NCI-H2081 (cell line): ENCODE measurements around the gene PIK3CB.

Source experiments
- DNase-seq, 2 experiments: peaks; one replicate each; lab custom pipeline; 2025; lab: John Stamatoyannopoulos, UW

Gene PIK3CB

GRCh38 chr3:138834596-138835396, at the start of gene PIK3CB:
Gene PIK3CB, minus strand, starts transcription at chr3:138834928. Its CDS starts 75,585 bp downstream, at chr3:138759343.
- peak; percentile 94 to 96 for DNase-seq

GRCh38 chr3:138881233-138881632, 46.5 kb upstream of the PIK3CB start:
- no peak for DNase-seq

DNA sequence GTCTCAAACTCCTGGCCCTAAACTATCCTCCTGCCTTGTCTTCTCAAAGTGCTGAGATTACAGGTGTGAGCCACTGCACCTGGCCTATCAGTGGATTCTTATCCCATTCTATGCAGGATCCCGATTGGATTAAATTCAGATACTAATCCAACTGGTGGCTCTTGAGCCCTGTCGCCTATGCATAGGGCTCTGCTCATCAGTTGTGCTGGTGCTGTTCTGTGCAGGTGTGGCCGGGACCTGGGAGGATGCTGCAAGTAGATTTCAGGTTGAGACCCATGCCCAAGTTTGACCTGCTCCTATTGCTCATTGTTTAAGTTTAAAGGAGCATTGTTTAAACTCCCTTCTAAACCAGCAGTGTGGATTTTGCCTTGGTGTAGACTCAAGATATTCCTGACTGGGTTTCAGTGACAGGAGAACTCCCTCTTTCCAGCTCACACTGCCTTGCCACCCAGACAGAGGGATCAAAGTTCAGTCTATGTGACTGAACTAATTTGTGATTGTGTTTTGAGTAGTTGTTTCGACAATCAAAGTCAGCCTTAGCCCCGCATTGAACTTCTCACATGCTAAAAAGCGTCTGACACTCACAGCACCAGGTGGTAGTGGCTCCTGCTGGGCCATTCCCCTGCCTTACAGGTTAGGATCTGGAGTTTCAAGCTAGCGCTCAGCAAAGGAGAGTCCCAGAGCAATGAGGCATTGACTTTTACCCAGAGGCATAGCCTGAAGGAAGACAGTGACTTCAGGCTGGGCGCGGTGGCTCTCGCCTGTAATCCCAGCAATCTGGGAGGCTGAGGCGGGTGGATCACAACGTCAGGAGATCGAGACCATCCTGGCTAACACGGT, 45.0 kb upstream of the PIK3CB start:
- DNase-seq: no peak

DNA sequence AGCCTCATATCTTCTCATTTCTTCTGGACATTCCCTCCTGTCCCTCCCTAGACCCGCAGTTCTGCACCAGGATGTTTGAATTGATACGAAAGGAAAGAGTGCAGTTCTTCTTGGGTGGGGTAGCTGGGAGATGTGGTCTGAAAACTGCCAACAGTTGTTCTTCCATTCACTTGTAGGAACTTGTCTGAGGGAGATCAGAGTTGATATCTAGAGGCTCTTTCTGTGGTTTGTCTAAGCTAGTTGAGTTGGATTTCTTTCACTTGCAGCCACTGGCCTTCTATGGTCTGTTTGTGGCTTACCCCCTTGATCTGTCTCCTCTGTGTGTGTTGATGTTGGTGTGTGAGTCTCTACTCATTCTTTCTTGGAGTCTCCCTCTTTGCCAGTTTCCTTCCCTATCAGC, 42.5 kb upstream of the PIK3CB start:
- no peak for DNase-seq

GRCh38 chr3:138875754-138876664, 41.3 kb upstream of the PIK3CB start:
- DNase-seq: no peak

DNA sequence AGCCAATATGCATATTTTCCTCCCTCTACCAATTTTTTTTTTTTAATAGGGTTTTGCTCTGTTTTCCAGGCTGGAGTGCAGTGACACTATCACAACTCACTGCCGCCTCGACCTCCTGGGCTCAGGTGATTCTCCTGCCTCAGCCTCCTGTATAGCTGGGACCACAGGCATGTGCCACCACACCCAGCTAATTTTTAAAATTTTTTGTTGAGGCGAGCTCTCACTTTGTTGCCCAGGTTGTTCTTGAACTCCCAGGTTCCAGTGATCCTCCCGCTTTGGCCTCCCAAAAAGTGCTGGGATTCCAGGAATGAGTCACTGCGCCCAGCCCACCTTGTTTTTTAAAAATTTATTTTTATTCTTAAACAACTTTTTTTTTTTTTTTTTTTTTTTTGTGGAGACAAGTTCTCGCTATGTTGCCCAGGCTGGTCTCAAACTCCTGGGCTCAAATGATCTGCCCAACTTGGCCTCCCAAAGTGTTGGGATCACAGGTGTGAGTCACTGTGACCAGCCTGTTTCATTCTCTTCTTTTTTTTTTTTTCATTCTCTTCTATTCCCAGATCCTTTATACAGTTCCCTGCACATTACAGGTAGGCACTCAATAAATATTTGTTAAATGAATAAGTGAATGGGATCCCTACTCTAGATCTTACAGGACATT, 40.5 kb upstream of the PIK3CB start:
- DNase-seq: no peak

GRCh38 chr3:138873471-138874278, 38.9 kb upstream of the PIK3CB start:
- no peak for DNase-seq

DNA sequence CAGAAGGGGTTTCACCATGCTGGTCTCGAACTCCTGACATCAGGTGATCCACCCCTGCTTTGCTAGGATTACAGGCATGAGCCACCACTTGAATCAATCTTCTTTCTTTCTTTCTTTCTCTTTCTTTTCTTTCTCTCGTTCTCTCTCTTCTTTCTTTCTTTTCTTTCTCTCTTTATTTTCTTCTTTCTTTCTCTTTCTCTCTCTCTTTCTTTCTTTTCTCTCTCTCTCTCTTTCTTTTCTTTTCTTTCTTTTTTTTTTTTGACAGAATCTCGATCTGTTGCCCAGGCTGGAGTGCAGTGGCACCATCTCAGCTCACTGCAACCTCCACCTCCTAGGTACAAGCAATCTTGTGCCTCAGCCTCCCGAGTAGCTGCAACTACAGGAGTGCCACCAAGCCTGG, 37.9 kb upstream of the PIK3CB start:
- no peak for DNase-seq

GRCh38 chr3:138867996-138868395, 33.3 kb upstream of the PIK3CB start:
- no peak for DNase-seq

- no peak for DNase-seq
These were observed 29.0 kb upstream of the PIK3CB start for GRCh38 chr3:138863776-138864113.

DNA sequence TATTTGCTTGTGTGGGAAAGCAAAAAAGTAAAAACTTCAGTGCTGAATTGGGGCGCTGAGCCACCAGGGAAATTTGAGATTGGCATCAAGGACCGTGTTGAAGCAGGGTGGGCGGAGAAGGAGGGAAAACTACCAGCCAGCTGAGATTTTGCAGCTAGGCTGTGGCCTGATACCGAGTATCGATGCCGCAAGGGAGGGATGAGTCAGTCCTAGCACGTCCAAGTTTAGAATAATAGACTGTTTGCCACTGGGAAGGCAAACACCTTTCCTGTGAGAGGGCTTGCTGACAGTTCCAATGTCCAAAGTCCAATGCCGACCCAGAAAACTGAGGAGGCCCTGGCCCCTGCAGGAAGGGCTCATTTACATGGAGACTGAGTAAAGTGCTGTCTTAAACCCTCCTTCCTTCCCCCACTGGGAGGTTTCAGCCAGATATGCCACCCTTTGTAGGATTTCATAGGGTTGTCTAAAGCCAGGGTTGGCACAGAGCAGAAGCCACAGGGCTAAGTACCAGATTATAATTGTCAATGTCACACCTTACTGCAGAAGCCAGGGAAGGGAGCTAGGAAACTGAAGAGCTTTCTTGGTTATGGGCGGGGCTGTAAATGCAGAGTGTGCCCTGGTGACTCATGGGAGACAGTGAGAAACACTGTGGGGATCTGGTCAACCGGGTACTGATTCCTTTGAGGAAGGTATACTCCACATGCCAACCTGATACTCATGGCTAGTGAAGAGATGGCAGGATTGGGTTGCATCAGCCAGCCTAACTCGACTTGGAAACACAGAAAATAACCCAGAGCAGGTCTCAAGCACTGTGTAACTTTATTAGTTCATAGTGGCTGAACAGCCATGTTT, 28.4 kb upstream of the PIK3CB start:
- peak; percentile 16 to 17 for DNase-seq

GRCh38 chr3:138862531-138862923, 27.8 kb upstream of the PIK3CB start:
- DNase-seq: no peak

DNA sequence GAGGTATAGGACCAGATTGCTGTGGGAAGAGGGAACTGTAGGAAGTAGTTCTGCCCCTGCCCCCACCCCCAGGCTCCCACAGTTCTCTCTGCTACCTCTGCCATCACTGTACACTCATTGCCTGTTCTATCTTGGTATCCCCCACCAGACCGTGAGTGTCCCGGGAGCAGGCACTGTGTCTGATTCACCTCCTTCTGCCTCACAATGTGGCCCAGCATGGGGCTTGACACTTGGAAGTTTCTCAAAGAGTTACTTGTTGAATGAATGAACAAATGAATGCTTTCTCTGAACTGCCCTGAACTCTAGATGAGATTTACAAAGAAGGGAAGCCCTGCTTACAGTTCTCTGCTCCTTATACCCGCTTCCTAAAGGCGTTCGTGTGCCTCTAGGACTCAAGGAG, 27.1 kb upstream of the PIK3CB start:
- no peak for DNase-seq

DNA sequence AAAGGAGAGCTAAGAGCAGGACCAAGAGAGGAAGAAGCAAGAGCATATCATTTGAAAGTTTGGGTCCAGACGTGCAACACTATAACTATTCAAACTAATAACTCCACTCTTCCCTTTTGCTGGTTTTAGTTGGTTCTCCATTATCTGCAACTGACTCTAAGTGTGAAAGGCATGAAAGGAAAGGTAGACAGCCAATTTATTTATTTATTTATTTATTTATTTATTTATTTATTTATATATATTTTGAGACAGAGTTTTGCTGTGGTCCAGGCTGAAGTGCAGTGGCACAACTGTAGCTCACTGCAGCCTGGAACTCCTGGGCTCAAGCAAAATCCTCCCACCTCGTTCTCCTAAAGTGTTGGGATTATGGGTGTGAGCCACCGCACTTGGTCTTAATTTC, 22.1 kb upstream of the PIK3CB start:
- no peak for DNase-seq

DNA sequence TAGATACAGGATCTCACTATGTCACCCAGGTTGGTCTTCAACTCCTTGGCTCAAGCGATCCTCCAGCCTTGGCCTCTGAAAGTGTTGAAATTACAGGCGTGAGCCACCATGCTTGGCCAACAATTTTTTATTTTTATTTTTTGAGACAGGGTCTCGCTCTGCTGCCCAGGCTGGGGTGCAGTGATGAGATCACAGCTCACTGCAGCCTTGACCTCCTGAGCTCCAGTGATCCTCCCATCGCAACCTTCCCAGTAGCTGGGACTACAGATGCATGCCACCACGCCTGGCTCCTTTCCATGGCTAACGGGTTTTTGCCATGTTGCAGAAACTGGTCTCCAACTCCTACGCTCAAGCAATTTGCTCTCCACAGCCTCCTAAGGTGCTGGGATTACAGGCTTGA, 20.2 kb upstream of the PIK3CB start:
- no peak for DNase-seq

- no peak for DNase-seq
These were observed 19.5 kb upstream of the PIK3CB start for GRCh38 chr3:138854204-138854603.

DNA sequence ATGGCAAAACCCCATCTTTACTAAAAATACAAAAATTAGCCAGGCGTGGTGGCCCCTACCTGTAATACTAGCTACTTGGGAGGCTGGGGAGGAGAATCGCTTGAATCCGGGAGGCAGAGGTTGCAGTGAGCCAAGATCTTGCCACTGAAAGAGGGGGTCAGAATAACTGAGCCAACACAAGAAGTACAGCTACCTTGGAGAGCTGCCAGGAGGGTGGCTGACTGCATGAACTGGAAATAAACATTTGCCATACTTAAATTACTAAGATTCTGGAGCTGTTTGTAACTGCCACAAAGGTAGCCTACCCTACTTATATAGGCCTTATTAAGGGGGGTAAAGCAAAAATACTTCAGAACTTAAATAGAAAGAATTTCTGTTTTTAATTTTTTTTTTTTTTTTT, 15.4 kb upstream of the PIK3CB start:
- peak in 1 of 2 experiments; percentile 8 for DNase-seq

- DNase-seq: no peak
These were observed 14.7 kb upstream of the PIK3CB start for GRCh38 chr3:138849222-138849940.

- DNase-seq: no peak
These were observed 14.0 kb upstream of the PIK3CB start for GRCh38 chr3:138848696-138849095.
